K562 (cell line): Measurements from ENCODE around the gene PHF21B. TPM values are rescaled to one million over a fixed set of nuclear protein-coding genes. Genes with fewer than 3 reads are reported as not detected.

Experiments used
- ATAC-seq: fragments of 200-7000 bp; cut with Tn5 transposase; 3 replicates; pipeline ENCODE4 v1.9.1; 2020; ENCODE audit warnings: moderate library complexity
- BruUV-seq: library from RNA; stranded (reverse); fragments of 400-500 nt; replicated peaks from 2 replicates; lab custom pipeline; 2021; lab: Mats Ljungman, UMichigan
- CTCF ChIA-PET: fragments of 300-600 bp; formaldehyde crosslinking; extraction: SDS; loops from one replicate; lab custom pipeline; 2021; ENCODE audit warnings: low intra/inter-chr PET ratio; lab: Yijun Ruan, JAX
- POLR2A ChIA-PET: fragments of 300-600, 350-650 bp; sonication (Branson Sonifier 250); formaldehyde crosslinking; extraction: SDS; loops from one replicate; lab custom pipeline; 2021; ENCODE audit warnings: antibody characterized with exemption, inconsistent platforms; lab: Yijun Ruan, JAX
- DNase-seq, 4 experiments: peaks; one replicate each; pipeline versions ENCODE4 v3.0.0 to v3.0.0-alpha.2; 2011 to 2018; ENCODE audit warnings: low spot score in 3 of 4, mixed read lengths in 3 of 4; ENCODE audit errors: extremely low read depth in 1 of 4
- FAIRE-seq: peaks from 2 replicates; lab custom pipeline; 2011; peaks lifted over from hg19 to GRCh38; lab: Jason Lieb, UNC
- H2AFZ ChIP-seq: 2 replicates; pipeline ENCODE4 v1.6.0; 2011; ENCODE audit warnings: low read depth, low read length, control low read depth, inconsistent platforms
- H3K27ac ChIP-seq: fragments of 200-600 bp; 3 replicates; pipeline ENCODE4 v1.8.0; 2011; ENCODE audit warnings: low read depth, mild to moderate bottlenecking, control low read depth, inconsistent platforms, low read length, moderate library complexity, mixed read lengths; ENCODE audit errors: extremely low read depth
- H3K27me3 ChIP-seq, 2 experiments: fragments of 300-600 bp in 1 of 2; 2 replicates in 1 of 2; 3 replicates in 1 of 2; pipeline versions ENCODE4 v1.6.0 to v1.8.0; 2011; ENCODE audit warnings: inconsistent platforms in 2 of 2, low read length in 2 of 2, mild to moderate bottlenecking in 1 of 2, mixed read lengths in 1 of 2, moderate library complexity in 1 of 2; ENCODE audit not compliant: control insufficient read depth in 2 of 2, insufficient read depth in 2 of 2
- H3K36me3 ChIP-seq: fragments of 300-600 bp; 3 replicates; pipeline ENCODE4 v1.8.0; 2011; ENCODE audit warnings: mild to moderate bottlenecking, low read length, inconsistent platforms; ENCODE audit not compliant: control insufficient read depth, insufficient read depth
- H3K4me1 ChIP-seq, 2 experiments: fragments of 200-600 bp in 1 of 2; replicated peaks in 1 of 2; 2 replicates in 1 of 2; 3 replicates in 1 of 2; pipeline versions ENCODE4 v1.5.1 to v1.8.0; 2011; ENCODE audit warnings: inconsistent platforms in 2 of 2, low read length in 2 of 2, mild to moderate bottlenecking in 1 of 2, mixed read lengths in 1 of 2, moderate library complexity in 1 of 2; ENCODE audit not compliant: control insufficient read depth in 2 of 2, insufficient read depth in 2 of 2
- H3K4me2 ChIP-seq: 2 replicates; pipeline ENCODE4 v1.6.1; 2011; ENCODE audit warnings: low read length, control low read depth, inconsistent platforms, mixed read lengths; ENCODE audit not compliant: insufficient read depth
- H3K4me3 ChIP-seq: fragments of 200-600 bp; sonication (generic), shearing (Covaris generic); 2 replicates; pipeline ENCODE4 v1.5.1; 2016; ENCODE audit warnings: control low read depth, inconsistent platforms
- H3K79me2 ChIP-seq: fragments of 200-600 bp; 3 replicates; pipeline ENCODE4 v1.8.0; 2011; ENCODE audit warnings: low read length, inconsistent platforms; ENCODE audit not compliant: control insufficient read depth, insufficient read depth
- H3K9ac ChIP-seq, 2 experiments: 2 replicates each; pipeline versions ENCODE4 v1.6.0 to v1.6.1; 2011; ENCODE audit warnings: low read depth in 2 of 2, low read length in 2 of 2, control low read depth in 1 of 2, inconsistent platforms in 1 of 2, mild to moderate bottlenecking in 1 of 2, mixed read lengths in 1 of 2; ENCODE audit not compliant: insufficient read depth in 1 of 2
- H3K9me1 ChIP-seq: one replicate; pipeline ENCODE4 v1.6.0; 2011; ENCODE audit warnings: inconsistent platforms, mild to moderate bottlenecking, low read length, moderate library complexity; ENCODE audit not compliant: control insufficient read depth, insufficient read depth
- H3K9me3 ChIP-seq: replicated peaks from 2 replicates; pipeline ENCODE4 v1.5.1; 2011; ENCODE audit warnings: low read depth, low read length, inconsistent platforms; ENCODE audit not compliant: control insufficient read depth, insufficient read depth
- H4K20me1 ChIP-seq: replicated peaks from 2 replicates; pipeline ENCODE4 v1.6.1; 2011; ENCODE audit warnings: low read length, inconsistent platforms, mixed read lengths; ENCODE audit not compliant: control insufficient read depth, insufficient read depth
- BCL6 ChIP-seq: fragments of 250-450 bp; sonication (Bioruptor Pico); IDR thresholded peaks from 2 replicates; pipeline ENCODE4 v1.4.0; 2020
- FOXO4 ChIP-seq: fragments of 450-650 bp; formaldehyde crosslinking; IDR thresholded peaks from 2 replicates; pipeline ENCODE4 v1.4.0; 2020; ENCODE audit warnings: mild to moderate bottlenecking, moderate library complexity
- HCFC1 ChIP-seq: IDR thresholded peaks from 2 replicates; pipeline ENCODE4 v1.6.1; 2012; ENCODE audit warnings: low read depth, low read length, improper control_type of control experiment
- HDAC2 ChIP-seq: fragments of 450-650 bp; IDR thresholded peaks from 2 replicates; pipeline ENCODE4 v1.6.1; 2016; ENCODE audit warnings: mild to moderate bottlenecking
- ZNF23 ChIP-seq: fragments of 250-450 bp; sonication (Bioruptor Pico); IDR thresholded peaks from 2 replicates; pipeline ENCODE4 v1.4.0; 2020; ENCODE audit warnings: mild to moderate bottlenecking
- ZNF407 ChIP-seq: fragments of 450-650 bp; IDR thresholded peaks from 2 replicates; pipeline ENCODE4 v1.6.1; 2016; ENCODE audit warnings: low read depth
- ZNF518B ChIP-seq: fragments of 250-450 bp; sonication (Bioruptor Pico); IDR thresholded peaks from 2 replicates; pipeline ENCODE4 v1.5.0; 2021; ENCODE audit warnings: mild to moderate bottlenecking, moderate library complexity
- ZNF76 ChIP-seq: fragments of 250-450 bp; sonication (Bioruptor Pico); IDR thresholded peaks from 2 replicates; pipeline ENCODE4 v1.4.0; 2020; ENCODE audit warnings: mild to moderate bottlenecking, moderate library complexity, borderline replicate concordance
- WGBS: fragments of 100-300 bp; shearing (Covaris generic); methylation state at CpG from one replicate; pipeline ENCODE4 v1.1.6; 2016; ENCODE audit warnings: low coverage, mixed read lengths; ENCODE audit not compliant: insufficient coverage; ENCODE audit errors: missing lambda C conversion rate; 5-methylcytosine and 5-hydroxymethylcytosine counted together
- in situ Hi-C: fragments of 300-500 bp; cut with MboI; formaldehyde crosslinking; loops from 4 replicates; pipeline ENCODE4 v1.15.0; 2018; ENCODE audit warnings: inconsistent platforms, mixed read lengths
- intact Hi-C: fragments of 100-400 bp; cut with micrococcal nuclease; formaldehyde crosslinking; loops from 2 replicates; pipeline ENCODE4 v1.14.2; 2022
- polyA plus RNA-seq, 8 experiments: library from polyadenylated mRNA; depleted of rRNA in 4 of 8; stranded (reverse) in 5 of 8; unstranded in 3 of 8; fragments of >200 nt; fragmentation: Nextera tagmentation in 2 of 8; fragmentation: Illumina TruSeq in 1 of 8; extraction: Ambion mirVana in 2 of 8; extraction: Trizol in 1 of 8; gene quantifications; 2 replicates each; pipeline versions ENCODE4 v1.2.1 to v1.2.3, GENCODE V29; 2011 to 2014; ENCODE audit warnings: inconsistent platforms in 1 of 8, missing spikeins in 1 of 8
- total RNA-seq, 7 experiments: library from RNA; depleted of rRNA in 6 of 7; stranded (reverse); fragments of >200 nt in 6 of 7; fragmentation: Illumina TruSeq in 2 of 7; extraction: Trizol in 2 of 7; gene quantifications; 2 replicates each; pipeline versions ENCODE4 v1.2.1 to v1.2.3, GENCODE V29; 2011 to 2021; ENCODE audit warnings: low replicate concordance in 1 of 7

PHF21B gene
- total and polyA plus RNA-seq, 9 of the 15 experiments (the other 6 are each of a cell fraction or from before 2014, with no cell fraction given): 0.04 TPM; not detected in 8

GRCh38 chr22:45006111-45006963 lies 3.5 kb downstream of the PHF21B start:
- H2AFZ ChIP-seq: no peak overlapping the region
- no peak overlapping the region for H3K9ac ChIP-seq
- no peak overlapping the region for H3K4me2 ChIP-seq
- POLR2A ChIA-PET: no interaction called here
- H3K36me3 ChIP-seq: no peaks in the 10 kb centered on the region
- CTCF ChIA-PET: no interaction called here
- in situ Hi-C loops: no loop called here
- H3K4me1 ChIP-seq: peaks cover 0 to 20% of the 10 kb centered on the region in 2 experiments; a peak in 2 of 5 replicates
- intact Hi-C loops: no loop called here
- H3K9me1 ChIP-seq: no peaks in the 10 kb centered on the region
- peaks cover 3 to 24% of the 10 kb centered on the region in 2 experiments; a peak in 3 of 5 replicates for H3K27me3 ChIP-seq
- ATAC-seq (no peak), FAIRE-seq (no peak), DNase-seq (no peak)
- H3K9me3 ChIP-seq: no peaks in the 10 kb centered on the region
- H4K20me1 ChIP-seq: no peaks in the 10 kb centered on the region
- H3K79me2 ChIP-seq: no peaks in the 10 kb centered on the region
- H3K4me3 ChIP-seq: no peak overlapping the region
- no TSS peak for BruUV-seq
- no peak overlapping the region for H3K27ac ChIP-seq
- 2% methylated on average over 18 of the region's 21 CpGs for WGBS
- TF ChIP-seq ZNF76 (CRISPR knock-in tag): no peak
- TF ChIP-seq HCFC1: no peak
- no peak for TF ChIP-seq ZNF23 (CRISPR knock-in tag)
- TF ChIP-seq BCL6 (CRISPR knock-in tag): no peak
- TF ChIP-seq HDAC2: no peak
- TF ChIP-seq ZNF407: no peak
- TF ChIP-seq FOXO4 (CRISPR knock-in tag): no peak
- no peak for TF ChIP-seq ZNF518B
